ENCODE data around the gene PALM3.

PALM3 gene

GRCh38 chr19:14097532-14098151 lies 35.8 kb upstream of the PALM3 start:
- H3K27me3 Mint-ChIP-seq (ENCODE audit: low read depth, poor library complexity) = peaks cover 2% of the 10 kb centered on the region
- peaks cover 23% of the 10 kb centered on the region for H3K9me3 Mint-ChIP-seq
- H3K4me1 Mint-ChIP-seq = no peaks in the 10 kb centered on the region
- TF ChIP-seq CTCF (IDR thresholded peaks at IDR 0.05) = no peak
- H3K36me3 Mint-ChIP-seq (ENCODE audit: low read depth) = peaks cover 47% of the 10 kb centered on the region
- no peak for DNase-seq
- H3K4me3 Mint-ChIP-seq = no peak overlapping the region
- peak overlapping the region; percentile 70 for H3K27ac Mint-ChIP-seq

- H3K36me3 Mint-ChIP-seq (ENCODE audit: low read depth) = peaks cover 47% of the 10 kb centered on the region
- H3K9me3 Mint-ChIP-seq = peaks cover 23% of the 10 kb centered on the region
- no peak overlapping the region for H3K4me3 Mint-ChIP-seq
- H3K27me3 Mint-ChIP-seq (ENCODE audit: low read depth, poor library complexity) = peaks cover 3% of the 10 kb centered on the region
- H3K27ac Mint-ChIP-seq = peak overlapping the region; percentile 70
- no peak for DNase-seq
- peaks cover 8% of the 10 kb centered on the region for H3K4me1 Mint-ChIP-seq
- TF ChIP-seq CTCF (IDR thresholded peaks at IDR 0.05) = no peak
Observed at GRCh38 chr19:14096272-14096992, 34.6 kb upstream of the PALM3 start.

- TF ChIP-seq CTCF (IDR thresholded peaks at IDR 0.05) = no peak
- H3K36me3 Mint-ChIP-seq (ENCODE audit: low read depth) = peaks cover 41% of the 10 kb centered on the region
- no peak for DNase-seq
- H3K27ac Mint-ChIP-seq = no peak overlapping the region
- peaks cover 23% of the 10 kb centered on the region for H3K9me3 Mint-ChIP-seq
- H3K27me3 Mint-ChIP-seq (ENCODE audit: low read depth, poor library complexity) = peaks cover 5% of the 10 kb centered on the region
- H3K4me1 Mint-ChIP-seq = peaks cover 10% of the 10 kb centered on the region
- H3K4me3 Mint-ChIP-seq = no peak overlapping the region
Observed at GRCh38 chr19:14094854-14095253, 33.0 kb upstream of the PALM3 start.

- no peak for DNase-seq
- Mint-ChIP-seq H3K9me3 (peaks cover 23% of the 10 kb centered on the region), H3K27ac (no peak overlapping the region), H3K36me3 (ENCODE audit: low read depth) (peaks cover 52% of the 10 kb centered on the region), H3K4me3 (peak overlapping the region; percentile 36), H3K4me1 (peaks cover 21% of the 10 kb centered on the region), H3K27me3 (ENCODE audit: low read depth, poor library complexity) (peaks cover 10% of the 10 kb centered on the region)
- TF ChIP-seq CTCF (IDR thresholded peaks at IDR 0.05) = no peak
Observed at GRCh38 chr19:14093117-14093823, 31.4 kb upstream of the PALM3 start.

GRCh38 chr19:14091813-14092462 lies 30.1 kb upstream of the PALM3 start:
- no peak for TF ChIP-seq CTCF (IDR thresholded peaks at IDR 0.05)
- no peak for DNase-seq
- peaks cover 23% of the 10 kb centered on the region for H3K9me3 Mint-ChIP-seq
- H3K4me1 Mint-ChIP-seq = peaks cover 25% of the 10 kb centered on the region
- H3K4me3 Mint-ChIP-seq = peak overlapping the region; percentile 95
- peaks cover 52% of the 10 kb centered on the region for H3K36me3 Mint-ChIP-seq (ENCODE audit: low read depth)
- H3K27me3 Mint-ChIP-seq (ENCODE audit: low read depth, poor library complexity) = peaks cover 9% of the 10 kb centered on the region
- no peak overlapping the region for H3K27ac Mint-ChIP-seq

All from nephron progenitor cell (in vitro differentiated cells).